Ovary (tissue), 9 donors: ENCODE results near the gene METTL27. TPM values are rescaled to one million over a fixed set of nuclear protein-coding genes. Genes with fewer than 3 reads are reported as not detected.
A peak's percentile ranks its signal among the peaks of the same experiment; 100 is the strongest.

Experiments used
- DNase-seq, 5 donors: peaks; one replicate each; pipeline ENCODE4 v3.0.0-alpha.2; 2019 to 2020
- H3K27ac ChIP-seq, 2 donors: fragments of 200-600 bp; one replicate each; pipeline versions ENCODE4 v1.5.1 to v1.8.0; 2019 to 2022
- H3K27me3 ChIP-seq: fragments of 200-600 bp; one replicate; pipeline ENCODE4 v1.8.0; 2022
- H3K36me3 ChIP-seq: fragments of 200-600 bp; sonication (generic); one replicate; pipeline ENCODE4 v1.5.1; 2019
- H3K4me1 ChIP-seq: one replicate; pipeline ENCODE4 v1.8.1; 2013; ENCODE audit warnings: mild to moderate bottlenecking, moderate library complexity; ENCODE audit not compliant: insufficient read depth
- H3K4me3 ChIP-seq: fragments of 200-600 bp; sonication (generic); one replicate; pipeline ENCODE4 v1.5.1; 2017
- H3K9me3 ChIP-seq, 2 donors: fragments of 200-600 bp in 1 of 2; sonication (generic) in 1 of 2; one replicate each; pipeline versions ENCODE4 v1.5.1 to v1.8.1; 2013 to 2019; ENCODE audit warnings: mild to moderate bottlenecking in 1 of 2, moderate library complexity in 1 of 2
- CTCF ChIP-seq, 3 donors: fragments of 450-650 bp in 2 of 3; fragments of 200-600 bp in 1 of 3; IDR thresholded peaks; one replicate each; pipeline versions ENCODE4 v1.5.1 to v1.8.0; 2016 to 2022; ENCODE audit warnings: antibody characterized with exemption in 3 of 3, mild to moderate bottlenecking in 1 of 3
- EP300 ChIP-seq: sonication (generic); formaldehyde crosslinking; IDR thresholded peaks from one replicate; pipeline ENCODE4 v1.6.1; 2017; ENCODE audit warnings: antibody characterized with exemption
- POLR2A ChIP-seq: fragments of 450-650 bp; IDR thresholded peaks from one replicate; pipeline ENCODE4 v1.6.1; 2017; ENCODE audit warnings: antibody characterized with exemption, mild to moderate bottlenecking, moderate library complexity
- WGBS, 3 donors: extraction: QIAGEN DNeasy Blood & Tissue Kit in 1 of 3; methylation state at CpG; one replicate each; pipeline versions ENCODE4 v1.1.5 to v1.1.7; 2013 to 2017; 5-methylcytosine and 5-hydroxymethylcytosine counted together
- intact Hi-C, 4 donors: fragments of 100-400 bp; cut with DNase I; formaldehyde crosslinking; loops; one replicate each; pipeline versions ENCODE4 v1.11.0 to v1.15.1; 2022 to 2023
- polyA plus RNA-seq, 2 donors: library from polyadenylated mRNA; stranded (reverse); fragments of 200-250 nt in 1 of 2; fragments of 350-450 nt in 1 of 2; fragmentation: Illumina TruSeq in 1 of 2; extraction: RNeasy Lipid Tissue Mini Kit (QIAGEN cat#74804) in 1 of 2; gene quantifications; one replicate each; pipeline ENCODE4 v1.2.3, GENCODE V29; 2013 to 2014
- total RNA-seq, 7 donors: library from RNA; depleted of rRNA in 2 of 7; stranded (reverse); fragments of >200 nt in 2 of 7; fragmentation: NEBNext Ultra II Directional in 3 of 7; extraction: Animal tissue kit (Norgen Biotek cat#: 25700) in 3 of 7; gene quantifications; one replicate each; pipeline versions ENCODE4 v1.1.0 to v1.2.4, GENCODE V29; 2016 to 2023
- donor health status: DM: no; HTN: no; CAD: no; lungs with moderate emphysema.
- donor health status: DM: no; HTN: no; CAD: no.
- donor health status: Bipolar disorder and iron deficiency.
- donor health status: DM: yes; HTN: yes; CAD: no.
- donor health status: DM: no; HTN: no; CAD: no.
- donor health status: DM: yes; HTN: yes; CAD: no.

The METTL27 gene
- total and polyA plus RNA-seq, 9 donors, result 1.8 to 25.6 (median 3.6) TPM; not detected in 1

GRCh38 chr7:73869011-73869798, 26.9 kb upstream of the METTL27 start:
- peaks cover 1% of the 10 kb centered on the region for H3K4me1 ChIP-seq
- WGBS, 3 donors, result 30 to 49% (median 35%) methylated on average over 24 of the region's 24 CpGs
- H3K27ac ChIP-seq, result no peak overlapping the region
- no peaks in the 10 kb centered on the region for H3K27me3 ChIP-seq
- H3K4me3 ChIP-seq, result no peak overlapping the region
- intact Hi-C loops, result loop anchor here (5.0 to 10.0 kb wide), 4 partner anchors 156 to 536 kb away; partner anchors contain the start of genes ELN (in 4 of the 4) and EIF4H (in 1 of the 4)
- DNase-seq, result no peak
- no peaks in the 10 kb centered on the region for H3K9me3 ChIP-seq
- no peaks in the 10 kb centered on the region for H3K36me3 ChIP-seq
- no peak for TF ChIP-seq EP300
- no peak for TF ChIP-seq CTCF (IDR thresholded peaks at IDR 0.05)
- TF ChIP-seq POLR2A, result no peak

GRCh38 chr7:73866446-73866767, 24.1 kb upstream of the METTL27 start:
- H3K4me1 ChIP-seq, result peaks cover 1% of the 10 kb centered on the region
- no peaks in the 10 kb centered on the region for H3K9me3 ChIP-seq
- no peak overlapping the region for H3K27ac ChIP-seq
- DNase-seq, result no peak
- TF ChIP-seq EP300 (no peak), CTCF (IDR thresholded peaks at IDR 0.05) (no peak), POLR2A (no peak)
- 91 to 95% (median 93%) methylated on average over 1 of the region's 1 CpG for WGBS, 3 donors
- no peaks in the 10 kb centered on the region for H3K36me3 ChIP-seq
- intact Hi-C loops, result loop anchor here (5.0 to 10.0 kb wide), 4 partner anchors 158 to 538 kb away; partner anchors contain the start of genes ELN (in 4 of the 4) and EIF4H (in 1 of the 4)
- H3K27me3 ChIP-seq, result no peaks in the 10 kb centered on the region
- no peak overlapping the region for H3K4me3 ChIP-seq

GRCh38 chr7:73865738-73866445, 23.6 kb upstream of the METTL27 start:
- DNase-seq, result peak in 3 of 5 donors; percentile 44 to 67 (median 49)
- no peak for TF ChIP-seq EP300
- TF ChIP-seq CTCF (IDR thresholded peaks at IDR 0.05), result peak in 2 of 3 donors; percentile 10 to 29
- WGBS, 3 donors, result 68 to 74% (median 72%) methylated on average over 6 of the region's 6 CpGs
- H3K4me1 ChIP-seq, result peaks cover 1% of the 10 kb centered on the region
- no peak overlapping the region for H3K27ac ChIP-seq
- H3K27me3 ChIP-seq, result no peaks in the 10 kb centered on the region
- H3K4me3 ChIP-seq, result no peak overlapping the region
- intact Hi-C loops, result loop anchor here (5.0 to 10.0 kb wide), 4 partner anchors 159 to 539 kb away; partner anchors contain the start of genes ELN (in 4 of the 4) and EIF4H (in 1 of the 4)
- no peaks in the 10 kb centered on the region for H3K9me3 ChIP-seq
- H3K36me3 ChIP-seq, result no peaks in the 10 kb centered on the region

GRCh38 chr7:73864981-73865711, 22.8 kb upstream of the METTL27 start:
- TF ChIP-seq POLR2A, result no peak
- TF ChIP-seq CTCF (IDR thresholded peaks at IDR 0.05), result no peak
- no peak for TF ChIP-seq EP300
- Histone ChIP-seq H3K36me3 (no peaks in the 10 kb centered on the region), H3K27me3 (no peaks in the 10 kb centered on the region), H3K27ac (no peak overlapping the region), H3K4me3 (no peak overlapping the region), H3K9me3 (no peaks in the 10 kb centered on the region), H3K4me1 (peaks cover 1% of the 10 kb centered on the region)
- 74 to 83% (median 79%) methylated on average over 8 of the region's 8 CpGs for WGBS, 3 donors
- no peak for DNase-seq
- intact Hi-C loops, result loop anchor here (5.0 to 10.0 kb wide), 4 partner anchors 160 to 540 kb away; partner anchors contain the start of genes ELN (in 4 of the 4) and EIF4H (in 1 of the 4)
